Left ventricle myocardium superior (tissue), 1 donor: ENCODE measurements around the gene SORCS1. TPM values are rescaled to one million over a fixed set of nuclear protein-coding genes. Genes with fewer than 3 reads are reported as not detected.
A peak's percentile ranks its signal among the peaks of the same experiment; 100 is the strongest.

Experiments
- ATAC-seq: fragments of 200-7000 bp; cut with Tn5 transposase; one replicate; pipeline ENCODE4 v1.9.1; 2020; ENCODE audit warnings: mild to moderate bottlenecking, moderate library complexity
- DNase-seq: peaks from one replicate; pipeline ENCODE4 v3.0.0-alpha.2; 2020
- intact Hi-C: fragments of 100-400 bp; cut with micrococcal nuclease; formaldehyde crosslinking; loops from one replicate; pipeline ENCODE4 v1.11.0; 2022
- total RNA-seq: library from RNA; stranded (reverse); fragmentation: NEBNext Ultra II Directional; extraction: Animal tissue kit (Norgen Biotek cat#: 25700); gene quantifications from one replicate; pipeline ENCODE4 v1.2.1, GENCODE V29; 2021
- donor health status: DM: no; HTN: yes; CAD: no; lungs with severe emphysema.

Gene SORCS1
- total RNA-seq, 1 donor from 2014 or later = 2.3 TPM

DNA sequence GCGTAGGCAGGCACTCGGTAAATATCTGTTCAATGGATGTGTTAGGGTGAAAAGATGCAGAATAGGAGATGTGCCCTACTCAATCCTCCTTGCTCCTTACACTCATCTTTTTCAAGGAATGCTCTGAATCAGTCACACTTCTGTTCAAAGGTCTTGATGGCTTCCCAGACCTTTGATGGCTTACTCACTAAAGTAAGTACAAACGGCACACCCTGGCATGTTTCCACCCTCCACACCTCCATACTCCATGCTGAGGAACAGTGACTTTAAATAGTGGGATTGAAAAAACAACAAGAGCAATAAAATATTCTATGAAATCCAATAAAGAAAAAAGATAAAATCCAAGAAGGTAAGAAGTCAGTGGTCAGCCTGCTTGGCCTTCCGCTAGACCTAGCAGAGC lies 569.2 kb downstream of the SORCS1 start:
- DNase-seq (no peak), ATAC-seq (no peak)
- intact Hi-C loops = no loop called here

DNA sequence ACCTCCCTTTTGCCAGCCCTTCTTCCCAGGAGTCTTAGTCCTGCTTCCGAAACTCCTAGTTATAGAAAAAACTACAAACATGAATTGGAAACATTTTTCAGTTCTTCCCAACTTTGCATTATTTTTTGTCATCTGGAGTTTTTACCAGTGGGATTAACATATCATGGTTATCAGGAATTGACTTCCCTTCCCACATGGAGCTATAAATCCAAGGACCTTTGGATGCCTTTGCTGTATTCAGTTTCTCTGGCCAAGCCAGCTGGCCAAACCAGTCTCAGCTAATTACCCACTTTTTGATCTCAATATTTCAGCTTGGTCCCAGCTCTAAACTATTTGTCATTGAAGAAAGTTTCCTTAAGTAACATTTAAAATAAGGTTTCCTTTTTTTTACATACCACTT lies 570.6 kb downstream of the SORCS1 start:
- intact Hi-C loops = no loop called here
- DNase-seq = no peak
- no peak for ATAC-seq

DNA sequence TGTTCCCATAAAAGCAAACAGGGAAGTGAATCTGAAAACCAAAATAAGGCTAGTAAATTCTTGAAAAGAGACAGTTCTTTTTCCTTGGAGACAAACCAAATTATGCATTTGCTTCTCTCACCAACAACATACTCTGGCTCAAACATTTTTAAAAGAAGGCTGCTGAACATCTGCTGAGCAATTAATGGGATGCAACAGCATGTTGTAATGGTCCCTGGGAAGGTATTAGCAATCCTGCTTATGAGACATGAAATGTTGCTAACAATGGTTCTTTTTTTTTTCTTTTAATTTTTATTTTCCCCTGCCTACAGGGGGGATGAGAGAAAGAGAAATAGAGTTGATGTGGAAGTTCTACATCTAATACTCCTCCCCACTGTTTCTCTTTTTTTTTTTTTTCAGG lies 572.1 kb downstream of the SORCS1 start:
- no peak for DNase-seq
- ATAC-seq = no peak
- intact Hi-C loops = no loop called here

DNA sequence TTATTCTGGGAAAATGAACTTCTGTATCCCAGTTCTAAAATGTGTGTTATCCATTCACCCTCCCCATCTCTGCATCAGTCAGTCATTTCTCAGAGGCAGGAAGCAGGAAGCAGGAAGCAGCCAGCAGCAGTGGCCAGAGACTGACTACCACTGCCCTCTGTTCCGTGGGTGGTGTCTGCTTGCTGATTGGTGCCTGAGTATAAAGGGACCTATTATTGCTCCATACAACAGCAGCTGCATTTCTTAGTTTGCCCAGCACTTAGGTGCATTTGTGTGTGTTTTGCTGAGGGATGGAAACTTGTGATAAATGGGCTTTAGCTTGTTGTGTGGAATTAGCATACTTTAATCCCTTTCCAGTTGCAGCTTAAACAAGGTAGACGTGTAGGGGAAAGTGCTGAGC lies 582.2 kb downstream of the SORCS1 start:
- intact Hi-C loops = no loop called here
- ATAC-seq (peak; percentile 28), DNase-seq (no peak)

DNA sequence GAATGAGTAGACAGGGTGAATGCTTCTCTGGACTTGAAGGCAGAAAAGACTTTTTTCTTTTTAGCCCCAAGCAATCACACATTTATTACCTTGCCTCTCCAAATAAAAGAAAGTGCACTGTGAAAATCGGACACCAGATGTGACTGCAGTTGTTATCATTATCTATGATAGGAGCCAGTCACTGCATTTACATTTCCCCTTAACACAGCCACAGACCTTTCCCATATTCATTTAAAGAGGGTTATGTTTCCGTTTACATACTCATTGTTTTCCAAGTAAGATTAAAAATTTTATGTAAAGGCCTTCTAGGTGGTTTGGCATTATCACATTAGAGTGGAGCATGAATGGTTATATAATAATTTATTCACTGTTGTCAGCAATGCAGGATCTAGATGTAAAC lies 586.8 kb downstream of the SORCS1 start:
- DNase-seq (no peak), ATAC-seq (no peak)
- intact Hi-C loops = no loop called here

- ATAC-seq = no peak
- intact Hi-C loops = no loop called here
- no peak for DNase-seq
These were observed 587.2 kb downstream of the SORCS1 start for GRCh38 chr10:106577266-106577665.

- intact Hi-C loops = no loop called here
- DNase-seq (no peak), ATAC-seq (no peak)
These were observed 588.0 kb downstream of the SORCS1 start for GRCh38 chr10:106576534-106576933.

DNA sequence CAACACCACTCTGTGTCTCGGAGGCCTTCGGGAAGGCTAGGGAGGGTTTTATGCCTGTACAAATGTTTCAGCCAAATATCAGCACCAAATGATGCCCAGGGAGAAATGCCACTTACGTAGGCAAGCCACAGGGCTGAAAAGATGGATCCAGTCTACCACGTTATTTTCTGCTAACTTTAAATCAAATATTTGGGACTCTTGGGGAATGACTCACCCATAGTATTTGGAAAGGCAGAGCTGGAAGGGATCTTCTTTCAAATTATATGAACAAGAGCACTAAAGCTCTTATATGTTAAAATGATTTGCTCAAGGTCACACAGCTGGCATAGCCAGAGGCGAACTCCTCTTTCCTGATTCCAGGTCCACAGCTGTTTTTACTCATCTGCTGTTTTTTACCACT lies 591.4 kb downstream of the SORCS1 start:
- ATAC-seq (no peak), DNase-seq (no peak)
- intact Hi-C loops = no loop called here

DNA sequence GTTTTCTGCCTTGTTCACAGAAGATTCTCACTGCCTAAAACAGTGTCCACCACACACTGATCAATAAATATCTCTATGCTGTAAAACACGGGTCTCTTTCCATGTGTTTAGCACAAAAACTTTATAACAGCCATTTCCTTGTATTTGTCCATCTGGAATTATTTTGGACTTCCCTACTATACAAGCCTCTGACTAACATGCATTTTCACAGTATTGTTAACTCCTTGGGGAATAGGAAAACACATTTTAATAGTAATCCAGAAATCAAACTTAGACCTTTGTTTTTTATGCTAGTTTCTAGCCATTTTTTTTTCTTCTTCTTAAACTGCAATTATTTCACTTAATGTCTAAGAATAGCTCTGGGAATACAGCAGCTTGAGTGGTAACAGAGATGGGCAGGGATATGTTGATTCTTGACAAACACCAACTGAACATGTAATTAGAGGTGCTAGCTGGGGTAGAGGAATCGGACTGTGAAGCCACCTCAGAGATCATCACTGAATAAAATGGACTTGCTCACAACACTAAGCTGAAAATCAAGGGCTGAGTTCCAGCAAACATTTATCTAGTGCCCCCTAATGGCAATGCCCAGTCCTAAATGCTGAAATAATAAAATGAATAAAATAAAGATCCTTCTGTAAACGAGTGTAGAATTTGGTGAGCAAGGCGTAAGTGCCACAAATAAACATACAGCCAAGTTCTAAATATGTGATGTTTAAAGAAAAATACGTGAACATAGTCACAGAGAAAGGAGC lies 593.1 kb downstream of the SORCS1 start:
- intact Hi-C loops = no loop called here
- ATAC-seq (peak; percentile 49), DNase-seq (no peak)

GRCh38 chr10:106570268-106570667 lies 594.2 kb downstream of the SORCS1 start:
- intact Hi-C loops = no loop called here
- no peak for ATAC-seq

GRCh38 chr10:106567629-106568028 lies 596.9 kb downstream of the SORCS1 start:
- DNase-seq = no peak
- ATAC-seq = no peak
- intact Hi-C loops = no loop called here

More at GRCh38 chr10:106570268-106570667, 594.2 kb downstream of the SORCS1 start:
- DNase-seq = no peak

DNA sequence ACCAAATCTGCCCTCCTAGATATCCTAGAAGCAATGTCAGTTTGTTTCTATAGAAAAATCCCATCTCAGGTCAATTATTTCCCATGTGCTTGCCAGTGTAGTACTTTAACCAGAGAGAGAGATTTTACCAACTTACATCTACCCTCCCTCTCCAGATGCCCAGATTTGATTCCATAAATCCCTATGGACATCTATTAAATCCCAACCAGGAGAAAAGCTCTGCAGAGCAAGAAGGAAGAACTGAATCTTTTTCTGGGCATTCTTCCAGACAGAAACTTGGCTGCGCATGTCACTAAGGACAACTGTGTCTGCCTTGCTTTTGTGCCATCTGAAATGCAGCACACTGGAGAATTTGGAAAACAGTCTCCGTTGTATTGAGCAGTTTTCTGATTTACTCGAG lies 597.6 kb downstream of the SORCS1 start:
- ATAC-seq (peak; percentile 63), DNase-seq (no peak)
- intact Hi-C loops = no loop called here

DNA sequence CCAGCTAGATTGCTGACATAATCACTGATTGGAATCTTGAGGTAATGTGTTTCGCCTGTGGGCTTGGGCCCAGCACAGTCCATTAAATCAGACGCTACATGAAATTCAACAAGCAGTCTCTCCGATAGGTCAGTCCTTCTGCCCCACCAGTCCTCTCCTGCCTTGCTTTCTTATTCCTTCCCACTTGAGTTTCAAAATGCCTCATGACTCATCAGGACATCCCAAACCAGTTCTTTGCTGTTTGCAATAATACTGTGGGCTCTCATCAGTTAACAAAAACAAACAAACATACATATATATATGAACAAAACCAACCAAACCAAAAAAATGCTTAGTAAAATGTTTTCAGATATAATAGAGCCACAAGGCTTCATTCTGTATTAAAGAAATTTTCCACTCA lies 599.0 kb downstream of the SORCS1 start:
- DNase-seq = no peak
- ATAC-seq = no peak
- intact Hi-C loops = no loop called here

DNA sequence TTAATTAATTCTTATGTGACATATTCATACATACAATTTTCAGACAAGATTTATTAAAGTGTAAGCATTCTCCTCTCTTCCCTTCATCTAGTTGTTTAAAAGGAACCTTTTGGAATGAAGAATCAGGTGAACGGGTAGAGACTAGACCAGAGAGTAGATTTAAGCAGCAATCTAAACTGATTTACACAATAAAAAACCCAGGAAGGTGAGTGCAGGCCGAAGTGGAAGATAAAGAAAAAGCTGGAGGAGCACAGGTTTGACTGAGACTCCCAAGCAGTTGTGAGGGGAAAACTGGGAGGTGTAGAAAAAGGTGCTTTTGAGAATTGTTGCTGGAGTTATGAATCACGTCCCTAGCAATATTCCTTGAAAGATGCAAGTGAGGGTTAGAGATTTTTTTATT lies 601.1 kb downstream of the SORCS1 start:
- no peak for DNase-seq
- ATAC-seq = no peak
- intact Hi-C loops = no loop called here

GRCh38 chr10:106560925-106561640 lies 603.4 kb downstream of the SORCS1 start:
- intact Hi-C loops = no loop called here

GRCh38 chr10:106559442-106559841 lies 605.1 kb downstream of the SORCS1 start:
- intact Hi-C loops = no loop called here
- no peak for DNase-seq
- ATAC-seq = no peak

More at GRCh38 chr10:106560925-106561640, 603.4 kb downstream of the SORCS1 start:
- ATAC-seq = no peak
- no peak for DNase-seq

GRCh38 chr10:106557951-106558733 lies 606.4 kb downstream of the SORCS1 start:
- ATAC-seq (peak; percentile 73), DNase-seq (no peak)
- intact Hi-C loops = no loop called here

DNA sequence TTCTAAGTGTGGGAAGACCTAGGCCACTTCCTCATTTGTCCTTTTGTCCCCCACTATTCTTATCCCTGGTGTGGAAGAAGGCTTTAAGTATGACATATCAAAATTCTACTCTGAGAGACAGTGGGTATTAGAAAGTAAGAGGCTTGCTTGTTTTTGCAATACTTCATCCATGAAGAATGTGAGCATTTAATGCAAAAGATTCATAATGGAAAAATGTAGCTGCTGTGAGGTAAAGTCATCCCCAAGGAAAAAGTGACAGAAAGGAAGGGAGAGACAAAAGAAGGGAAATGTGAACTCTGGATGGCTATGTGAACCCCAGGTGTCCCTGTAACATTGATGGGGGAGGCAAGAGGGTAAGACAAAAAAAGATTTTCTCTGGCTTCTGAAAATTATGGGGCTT lies 607.5 kb downstream of the SORCS1 start:
- intact Hi-C loops = no loop called here
- DNase-seq = no peak
- ATAC-seq = no peak

DNA sequence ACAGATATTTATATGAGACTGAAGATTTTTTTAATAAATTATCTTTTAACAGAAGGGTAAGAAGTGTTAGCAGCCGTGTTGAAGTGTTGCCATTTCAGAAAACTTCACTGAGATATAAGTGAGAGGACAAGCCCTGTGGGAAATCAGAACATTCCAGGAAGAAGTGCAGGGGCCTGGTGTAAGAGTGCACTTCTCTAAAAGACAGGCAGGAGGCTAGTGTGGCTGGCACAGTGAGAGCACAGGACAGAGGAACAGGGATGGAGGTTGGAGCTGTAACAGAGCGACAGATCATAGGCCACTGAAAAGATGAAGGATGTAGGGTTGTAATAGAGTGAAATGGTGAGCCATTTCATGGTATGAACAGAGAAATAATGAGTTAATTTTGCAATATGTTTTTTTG lies 608.9 kb downstream of the SORCS1 start:
- no peak for DNase-seq
- peak; percentile 87 for ATAC-seq
- intact Hi-C loops = no loop called here

DNA sequence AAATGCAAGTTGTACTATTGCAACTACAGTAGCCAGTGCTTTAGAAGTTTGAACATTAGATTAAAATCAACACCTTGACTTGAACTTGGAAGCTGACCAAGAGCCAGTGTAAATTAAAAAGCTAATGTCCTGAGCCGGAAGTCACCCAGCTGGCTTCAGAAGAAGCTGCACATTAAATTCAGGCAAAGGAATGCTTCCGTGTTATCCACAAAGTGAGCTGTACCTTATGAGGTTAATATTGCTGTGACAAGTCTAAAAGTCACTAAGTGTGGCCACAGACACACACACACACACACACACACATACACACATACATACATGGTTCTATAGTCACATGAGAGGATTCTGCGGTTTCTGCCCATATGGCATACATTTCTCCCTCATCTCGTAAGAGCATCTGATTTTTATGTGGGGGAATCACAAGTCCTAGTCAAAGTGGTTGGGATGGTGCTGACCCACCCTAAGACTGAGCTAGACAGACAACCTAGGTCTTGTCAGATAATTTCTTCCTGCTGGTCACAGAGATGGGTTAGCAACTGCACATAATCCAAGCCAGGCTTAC lies 612.9 kb downstream of the SORCS1 start:
- intact Hi-C loops = no loop called here
- no peak for ATAC-seq

More for the DNA sequence above, 612.9 kb downstream of the SORCS1 start:
- DNase-seq = no peak
